A673 (cell line): Measurements from ENCODE around the gene FAM81A. TPM values are rescaled to one million over a fixed set of nuclear protein-coding genes. Genes with fewer than 3 reads are reported as not detected.

Experiments
- BruUV-seq: library from RNA; stranded (reverse); fragments of 400-500 nt; replicated peaks from 2 replicates; lab custom pipeline; 2021; lab: Mats Ljungman, UMichigan
- CTCF ChIA-PET: fragments of 300-600 bp; sonication (Branson Sonifier 250); formaldehyde crosslinking; loops from one replicate; lab custom pipeline; 2022; ENCODE audit warnings: antibody characterized with exemption; lab: Charles Lee
- POLR2A ChIA-PET: fragments of 300-600 bp; sonication (Branson Sonifier 250); formaldehyde crosslinking; loops from one replicate; lab custom pipeline; 2022; ENCODE audit warnings: antibody characterized with exemption; ENCODE audit not compliant: low non-redundant PET; lab: Charles Lee
- DNase-seq: peaks from one replicate; pipeline ENCODE4 v3.0.0-alpha.2; 2015; ENCODE audit warnings: low spot score
- H3K27ac ChIP-seq: fragments of 200-600 bp; sonication (generic); 2 replicates; pipeline ENCODE4 v1.5.1; 2016; ENCODE audit warnings: mixed run types, low read depth, mild to moderate bottlenecking, mixed read lengths, antibody characterized with exemption, low read length; ENCODE audit not compliant: poor library complexity, severe bottlenecking
- H3K27me3 ChIP-seq: fragments of 200-600 bp; sonication (generic); replicated peaks from 2 replicates; pipeline ENCODE4 v1.6.1; 2017; ENCODE audit warnings: mixed run types, low read depth, mild to moderate bottlenecking, mixed read lengths, antibody characterized with exemption, low read length; ENCODE audit not compliant: insufficient read depth, poor library complexity
- H3K36me3 ChIP-seq: fragments of 200-600 bp; sonication (generic); 2 replicates; pipeline ENCODE4 v1.6.1; 2016; ENCODE audit warnings: mixed run types, mild to moderate bottlenecking, mixed read lengths, antibody characterized with exemption, low read length; ENCODE audit not compliant: insufficient read depth, poor library complexity, severe bottlenecking
- H3K4me1 ChIP-seq: fragments of 200-600 bp; sonication (generic); 2 replicates; pipeline ENCODE4 v1.6.1; 2017; ENCODE audit warnings: mixed run types, mild to moderate bottlenecking, mixed read lengths, antibody characterized with exemption, low read length; ENCODE audit not compliant: insufficient read depth, poor library complexity, severe bottlenecking
- H3K4me3 ChIP-seq: fragments of 200-600 bp; sonication (generic); 2 replicates; pipeline ENCODE4 v1.5.1; 2016; ENCODE audit warnings: low read depth, mixed run types, mild to moderate bottlenecking, mixed read lengths, low read length; ENCODE audit not compliant: poor library complexity, severe bottlenecking
- H3K9me3 ChIP-seq: fragments of 200-600 bp; sonication (generic); 2 replicates; pipeline ENCODE4 v1.6.1; 2016; ENCODE audit warnings: mixed run types, low read depth, mild to moderate bottlenecking, mixed read lengths, antibody characterized with exemption, low read length; ENCODE audit not compliant: poor library complexity, severe bottlenecking
- EZH2 ChIP-seq: fragments of 200-600 bp; sonication (generic); IDR thresholded peaks from 2 replicates; pipeline ENCODE4 v1.6.1; 2017; ENCODE audit warnings: borderline replicate concordance, low read depth, mild to moderate bottlenecking, mixed read lengths, antibody characterized with exemption, low read length; ENCODE audit not compliant: poor library complexity, severe bottlenecking
- intact Hi-C: fragments of 100-400 bp; cut with micrococcal nuclease; formaldehyde crosslinking; loops from one replicate; pipeline ENCODE4 v1.10.0; 2022; ENCODE audit not compliant: unreplicated experiment
- total RNA-seq: library from RNA; stranded (reverse); gene quantifications from 2 replicates; pipeline ENCODE4 v1.2.3, GENCODE V29; 2021
- TF ChIP-seq, protein P1 (sequence below): fragments of 300-800, 200-600 bp; sonication (generic); conservative IDR thresholded peaks from 2 replicates; pipeline ENCODE4 v1.5.1; 2017; ENCODE audit warnings: low read depth, mild to moderate bottlenecking, antibody characterized with exemption, low read length, moderate library complexity, mixed read lengths

The FAM81A gene
- total RNA-seq, 1 experiment from 2014 or later: not detected

DNA sequence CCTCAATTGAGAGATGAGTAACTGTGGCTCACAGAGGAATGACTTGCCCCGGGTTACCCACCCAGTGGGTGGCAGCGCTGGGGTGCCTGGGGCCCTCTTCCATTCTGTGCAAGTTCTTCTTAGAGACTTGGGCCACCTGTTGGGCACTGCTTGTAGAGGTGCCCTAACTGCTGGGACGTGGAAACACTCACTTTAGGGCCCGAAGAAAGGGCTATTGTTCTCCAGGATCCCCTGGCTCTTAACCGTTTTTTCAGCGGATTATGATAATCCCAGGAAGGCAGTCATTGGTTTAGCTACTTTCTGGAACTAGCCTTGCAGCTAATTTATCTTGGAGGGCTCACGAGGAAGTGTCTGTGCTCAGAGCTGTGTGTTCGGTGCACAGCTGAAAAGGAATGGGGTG lies 107.6 kb downstream of the FAM81A start:
- H3K4me3 ChIP-seq: no peak overlapping the region
- DNase-seq: peak; percentile 31
- ChIA-PET CTCF (no interaction called here), POLR2A (interaction anchor here (0.6 kb wide), 1 partner anchor 36 kb away, joined by 6 read pairs; no protein-coding TSS in a partner anchor)
- H3K27me3 ChIP-seq: no peaks in the 10 kb centered on the region
- no TSS peak for BruUV-seq
- no peak overlapping the region for H3K27ac ChIP-seq
- no peaks in the 10 kb centered on the region for H3K4me1 ChIP-seq
- intact Hi-C loops: no loop called here
- H3K9me3 ChIP-seq: no peaks in the 10 kb centered on the region
- no peak for TF ChIP-seq EZH2
- TF ChIP-seq, protein P1, sequence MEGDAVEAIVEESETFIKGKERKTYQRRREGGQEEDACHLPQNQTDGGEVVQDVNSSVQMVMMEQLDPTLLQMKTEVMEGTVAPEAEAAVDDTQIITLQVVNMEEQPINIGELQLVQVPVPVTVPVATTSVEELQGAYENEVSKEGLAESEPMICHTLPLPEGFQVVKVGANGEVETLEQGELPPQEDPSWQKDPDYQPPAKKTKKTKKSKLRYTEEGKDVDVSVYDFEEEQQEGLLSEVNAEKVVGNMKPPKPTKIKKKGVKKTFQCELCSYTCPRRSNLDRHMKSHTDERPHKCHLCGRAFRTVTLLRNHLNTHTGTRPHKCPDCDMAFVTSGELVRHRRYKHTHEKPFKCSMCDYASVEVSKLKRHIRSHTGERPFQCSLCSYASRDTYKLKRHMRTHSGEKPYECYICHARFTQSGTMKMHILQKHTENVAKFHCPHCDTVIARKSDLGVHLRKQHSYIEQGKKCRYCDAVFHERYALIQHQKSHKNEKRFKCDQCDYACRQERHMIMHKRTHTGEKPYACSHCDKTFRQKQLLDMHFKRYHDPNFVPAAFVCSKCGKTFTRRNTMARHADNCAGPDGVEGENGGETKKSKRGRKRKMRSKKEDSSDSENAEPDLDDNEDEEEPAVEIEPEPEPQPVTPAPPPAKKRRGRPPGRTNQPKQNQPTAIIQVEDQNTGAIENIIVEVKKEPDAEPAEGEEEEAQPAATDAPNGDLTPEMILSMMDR: no peak
- no peaks in the 10 kb centered on the region for H3K36me3 ChIP-seq

DNA sequence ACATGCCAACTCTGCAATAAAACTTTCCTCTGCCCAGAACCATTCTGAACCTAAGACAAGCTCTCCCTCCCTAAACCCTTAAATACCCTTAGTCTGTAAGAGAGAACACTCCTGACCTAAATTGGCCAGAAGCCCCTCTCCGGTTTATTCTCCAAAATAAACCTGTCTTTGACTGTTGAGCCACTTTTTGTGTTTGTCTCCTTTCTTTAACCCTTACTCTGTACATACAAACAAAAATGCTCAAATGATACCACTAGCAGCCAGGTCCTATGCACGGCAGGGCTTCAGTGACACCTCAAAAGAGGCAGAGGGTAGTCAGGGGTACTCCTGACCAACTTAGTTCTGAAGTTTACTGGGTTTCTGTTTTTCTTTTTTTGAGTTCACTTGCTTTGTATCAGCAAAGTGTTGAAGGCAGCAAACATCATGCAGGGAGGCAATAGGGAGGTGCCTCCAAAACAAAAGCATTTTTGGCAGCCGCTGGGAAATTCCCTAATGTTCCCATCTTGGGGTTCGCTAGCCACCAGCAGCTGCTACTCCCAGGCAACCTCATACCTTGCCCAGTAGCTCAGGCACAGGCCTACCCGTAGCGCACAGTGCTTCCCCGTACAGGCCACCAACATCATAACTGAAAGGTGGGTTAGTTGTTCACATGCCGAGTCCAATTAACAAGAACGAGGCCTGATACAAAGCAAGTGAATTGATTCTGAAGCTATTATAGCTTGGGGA lies 110.7 kb downstream of the FAM81A start:
- BruUV-seq: no TSS peak
- intact Hi-C loops: no loop called here
- Histone ChIP-seq H3K27me3 (no peaks in the 10 kb centered on the region), H3K27ac (no peak overlapping the region), H3K36me3 (no peaks in the 10 kb centered on the region), H3K4me1 (no peaks in the 10 kb centered on the region), H3K9me3 (no peaks in the 10 kb centered on the region), H3K4me3 (no peak overlapping the region)
- CTCF ChIA-PET: no interaction called here
- POLR2A ChIA-PET: no interaction called here
- no peak for DNase-seq
- TF ChIP-seq, protein P1: no peak
- TF ChIP-seq EZH2: no peak

DNA sequence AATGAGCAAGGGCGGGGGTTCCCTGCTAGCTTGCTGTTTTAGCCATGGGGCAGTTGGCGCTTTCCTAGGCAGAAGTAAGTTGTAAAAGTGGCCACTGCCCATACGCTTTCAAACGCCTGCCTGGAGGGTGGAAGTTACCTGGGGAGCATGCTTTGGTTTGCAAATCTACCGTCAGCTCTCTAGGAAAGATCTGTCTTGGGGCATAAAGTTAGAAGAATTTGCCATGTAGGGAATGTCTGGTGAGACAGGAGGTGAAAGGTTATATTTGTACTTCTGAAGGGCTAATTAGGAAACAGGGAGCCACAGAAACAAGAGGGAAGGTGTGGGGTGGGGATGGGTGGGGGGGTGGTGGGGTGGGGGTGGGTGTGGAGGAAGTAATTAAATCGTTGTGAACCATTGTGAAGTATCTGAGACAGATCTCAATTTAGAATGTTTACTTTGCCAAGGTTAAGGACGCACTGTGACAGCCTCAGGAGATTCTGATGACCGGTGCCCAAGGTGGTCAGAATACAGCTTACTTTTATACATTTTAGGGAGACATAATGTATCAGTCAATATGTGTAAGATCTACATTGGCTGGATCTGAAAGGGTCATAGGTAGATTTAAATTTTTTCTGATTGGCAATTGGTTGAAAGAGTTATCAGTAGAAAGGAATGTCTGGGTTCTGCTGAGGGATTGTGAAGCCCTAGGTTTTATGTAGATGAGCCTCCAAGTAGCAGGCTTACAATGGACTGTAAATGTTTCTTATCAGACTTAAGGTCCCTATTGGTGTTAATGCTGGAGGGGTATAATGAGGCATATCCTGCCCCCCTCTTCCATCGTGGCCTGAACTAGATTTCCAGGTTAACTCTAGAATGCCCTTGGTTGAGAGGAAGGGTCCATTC lies 111.6 kb downstream of the FAM81A start:
- ChIA-PET POLR2A (no interaction called here), CTCF (no interaction called here)
- no peaks in the 10 kb centered on the region for H3K4me1 ChIP-seq
- TF ChIP-seq, protein P1: no peak
- no peak for TF ChIP-seq EZH2
- no peak for DNase-seq
- H3K9me3 ChIP-seq: no peaks in the 10 kb centered on the region
- H3K27me3 ChIP-seq: no peaks in the 10 kb centered on the region
- no TSS peak for BruUV-seq
- no peak overlapping the region for H3K4me3 ChIP-seq
- H3K36me3 ChIP-seq: no peaks in the 10 kb centered on the region
- H3K27ac ChIP-seq: no peak overlapping the region
- intact Hi-C loops: no loop called here
